CD4-positive, alpha-beta T cell (primary cell): ENCODE measurements around the gene GSG1L. TPM values are rescaled to one million over a fixed set of nuclear protein-coding genes. Genes with fewer than 3 reads are reported as not detected.

ENCODE experiments used
- ATAC-seq: fragments of 200-7000 bp; cut with Tn5 transposase; one replicate; pipeline ENCODE4 v1.10.0; 2022; ENCODE audit warnings: mild to moderate bottlenecking; ENCODE audit not compliant: poor library complexity
- CTCF ChIA-PET: fragments of 350-600 bp; sonication (Branson Sonifier 250); formaldehyde crosslinking; loops from one replicate; lab custom pipeline; 2021; ENCODE audit warnings: antibody characterized with exemption, inconsistent platforms; lab: Charles Lee
- POLR2A ChIA-PET: fragments of 350-600 bp; sonication (Branson Sonifier 250); formaldehyde crosslinking; loops from one replicate; lab custom pipeline; 2021; ENCODE audit warnings: antibody characterized with exemption, inconsistent platforms; lab: Charles Lee
- DNase-seq, 14 experiments: peaks; one replicate each; pipeline ENCODE4 v3.0.0-alpha.2; 2013 to 2020; ENCODE audit warnings: mixed read lengths in 2 of 14
- H3K27ac ChIP-seq, 2 donors: one replicate each; pipeline versions ENCODE4 v1.5.1 to v1.7.0; 2013; ENCODE audit warnings: low read length in 2 of 2, low read depth in 1 of 2, mild to moderate bottlenecking in 1 of 2
- H3K27me3 ChIP-seq, 2 experiments: 1 replicate in 1 of 2; 2 replicates in 1 of 2; pipeline versions ENCODE4 v1.6.1 to v1.7.0; 2013; ENCODE audit warnings: low read length in 2 of 2, control low read depth in 1 of 2, mild to moderate bottlenecking in 1 of 2, moderate library complexity in 1 of 2; ENCODE audit not compliant: insufficient read depth in 2 of 2, control insufficient read depth in 1 of 2
- H3K36me3 ChIP-seq: one replicate; pipeline ENCODE4 v1.6.1; 2013; ENCODE audit warnings: low read length, control low read depth; ENCODE audit not compliant: insufficient read depth
- H3K4me1 ChIP-seq: one replicate; pipeline ENCODE4 v1.6.1; 2013; ENCODE audit warnings: low read length, control low read depth; ENCODE audit not compliant: insufficient read depth
- H3K4me3 ChIP-seq: one replicate; pipeline ENCODE4 v1.5.1; 2013; ENCODE audit warnings: mild to moderate bottlenecking, low read length, moderate library complexity
- H3K9me3 ChIP-seq, 2 experiments: 1 replicate in 1 of 2; 2 replicates in 1 of 2; pipeline versions ENCODE4 v1.6.1 to v1.7.0; 2013; ENCODE audit warnings: low read length in 2 of 2, mild to moderate bottlenecking in 2 of 2, control low read depth in 1 of 2, moderate library complexity in 1 of 2; ENCODE audit not compliant: control insufficient read depth in 1 of 2, insufficient read depth in 1 of 2
- H3K27ac Mint-ChIP-seq: one replicate; pipeline ENCODE4 v1.8.0; 2020; ENCODE audit warnings: mixed read lengths
- H3K27me3 Mint-ChIP-seq: one replicate; pipeline ENCODE4 v1.8.0; 2021; ENCODE audit warnings: mixed read lengths
- H3K36me3 Mint-ChIP-seq: one replicate; pipeline ENCODE4 v1.8.0; 2021; ENCODE audit warnings: low read depth, mixed read lengths
- H3K4me1 Mint-ChIP-seq: one replicate; pipeline ENCODE4 v1.8.0; 2021; ENCODE audit warnings: low read depth, mixed read lengths
- H3K4me3 Mint-ChIP-seq: one replicate; pipeline ENCODE4 v1.8.0; 2020; ENCODE audit warnings: mild to moderate bottlenecking, mixed read lengths
- H3K9me3 Mint-ChIP-seq: one replicate; pipeline ENCODE4 v1.8.0; 2020; ENCODE audit warnings: mixed read lengths
- intact Hi-C, 2 experiments: fragments of 100-400 bp; cut with DNase I in 1 of 2; cut with micrococcal nuclease in 1 of 2; formaldehyde crosslinking; loops; one replicate each; pipeline versions ENCODE4 v1.15.1 to v1.9.0; 2023 to 2025; cut with DNase I, micrococcal nuclease
- total RNA-seq, 174 experiments: library from RNA in 2 of 174; stranded (reverse) in 2 of 174; gene quantifications; one replicate each; pipeline ENCODE4 v1.2.3 and lab custom pipeline; 2021 to 2026
- TF ChIP-seq, protein P1 (sequence below): fragments of 200-600 bp; IDR thresholded peaks from one replicate; pipeline ENCODE4 v1.8.0; 2022; ENCODE audit warnings: antibody characterized with exemption, mild to moderate bottlenecking

Gene GSG1L
- total RNA-seq, 2 experiments from 2014 or later: not detected

DNA sequence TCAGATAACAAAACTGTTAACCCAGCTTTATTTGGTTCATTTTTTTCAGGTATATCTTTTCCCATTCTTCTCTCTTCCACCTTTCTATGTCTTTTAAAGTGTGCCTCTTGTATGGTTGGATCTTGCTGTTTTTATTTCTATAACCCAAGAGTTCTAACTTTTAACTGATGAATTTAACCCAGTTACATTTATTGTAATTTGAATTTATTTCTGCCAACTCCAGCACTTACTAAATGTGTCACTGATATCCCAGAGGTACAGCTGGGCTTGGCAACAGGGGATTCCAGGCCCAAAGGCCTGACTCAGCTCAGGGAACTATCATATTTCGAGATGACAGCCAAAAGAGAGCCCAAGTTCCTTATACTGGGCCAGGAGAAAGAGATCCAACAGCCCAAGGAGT is 200.1 kb downstream of the GSG1L start:
- no peak for ATAC-seq
- no peaks in the 10 kb centered on the region for H3K4me1 ChIP-seq
- Mint-ChIP-seq H3K4me1 (no peaks in the 10 kb centered on the region), H3K9me3 (peaks cover 11% of the 10 kb centered on the region), H3K4me3 (no peak overlapping the region), H3K36me3 (no peaks in the 10 kb centered on the region), H3K27ac (no peak overlapping the region), H3K27me3 (no peaks in the 10 kb centered on the region)
- H3K36me3 ChIP-seq: no peaks in the 10 kb centered on the region
- intact Hi-C loops: no loop called here
- no peaks in the 10 kb centered on the region for H3K27me3 ChIP-seq
- TF ChIP-seq, protein P1, sequence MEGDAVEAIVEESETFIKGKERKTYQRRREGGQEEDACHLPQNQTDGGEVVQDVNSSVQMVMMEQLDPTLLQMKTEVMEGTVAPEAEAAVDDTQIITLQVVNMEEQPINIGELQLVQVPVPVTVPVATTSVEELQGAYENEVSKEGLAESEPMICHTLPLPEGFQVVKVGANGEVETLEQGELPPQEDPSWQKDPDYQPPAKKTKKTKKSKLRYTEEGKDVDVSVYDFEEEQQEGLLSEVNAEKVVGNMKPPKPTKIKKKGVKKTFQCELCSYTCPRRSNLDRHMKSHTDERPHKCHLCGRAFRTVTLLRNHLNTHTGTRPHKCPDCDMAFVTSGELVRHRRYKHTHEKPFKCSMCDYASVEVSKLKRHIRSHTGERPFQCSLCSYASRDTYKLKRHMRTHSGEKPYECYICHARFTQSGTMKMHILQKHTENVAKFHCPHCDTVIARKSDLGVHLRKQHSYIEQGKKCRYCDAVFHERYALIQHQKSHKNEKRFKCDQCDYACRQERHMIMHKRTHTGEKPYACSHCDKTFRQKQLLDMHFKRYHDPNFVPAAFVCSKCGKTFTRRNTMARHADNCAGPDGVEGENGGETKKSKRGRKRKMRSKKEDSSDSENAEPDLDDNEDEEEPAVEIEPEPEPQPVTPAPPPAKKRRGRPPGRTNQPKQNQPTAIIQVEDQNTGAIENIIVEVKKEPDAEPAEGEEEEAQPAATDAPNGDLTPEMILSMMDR: no peak
- CTCF ChIA-PET: no interaction called here
- no peak overlapping the region for H3K27ac ChIP-seq
- peaks cover 14 to 42% of the 10 kb centered on the region in 2 experiments for H3K9me3 ChIP-seq
- POLR2A ChIA-PET: no interaction called here
- no peak overlapping the region for H3K4me3 ChIP-seq
- no peak for DNase-seq

DNA sequence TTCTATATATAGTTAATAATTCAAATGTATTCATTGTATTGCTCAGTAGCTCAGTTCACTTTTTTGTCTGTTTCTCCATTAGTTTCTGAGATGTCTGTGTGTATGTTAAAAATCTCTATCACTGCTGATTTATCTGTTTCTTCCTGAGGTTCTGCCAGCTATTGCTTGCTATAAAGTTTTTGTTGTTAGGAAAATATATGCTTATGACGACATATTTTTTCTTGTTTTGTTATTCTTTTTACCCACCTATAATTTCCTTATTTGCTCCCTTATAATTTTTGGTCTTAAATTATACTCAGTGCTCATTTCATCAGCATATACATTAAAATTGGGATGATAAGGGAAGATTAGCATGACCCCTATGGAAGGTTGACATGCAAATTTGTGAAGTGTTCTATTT is 200.6 kb downstream of the GSG1L start:
- CTCF ChIA-PET: no interaction called here

DNA sequence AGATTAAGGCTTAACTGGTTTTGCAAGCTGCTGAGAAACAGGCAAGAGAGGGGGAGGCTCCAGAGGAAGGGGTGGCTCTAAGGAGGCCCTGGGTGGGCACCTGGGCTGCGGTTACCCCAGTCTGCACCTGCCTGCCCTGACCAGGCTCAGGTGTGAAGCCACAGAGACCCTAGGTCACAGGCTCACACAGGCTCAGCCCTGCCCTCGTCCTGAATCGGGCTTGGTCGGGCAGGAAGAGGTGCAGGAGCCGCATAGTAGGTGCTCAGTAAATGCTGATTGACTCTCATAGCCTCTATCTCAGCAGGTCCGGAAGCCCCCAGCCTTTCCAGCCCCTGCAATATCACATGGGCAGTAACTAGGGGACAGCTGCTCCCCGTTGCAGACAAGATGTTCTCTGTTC is 203.4 kb downstream of the GSG1L start:
- CTCF ChIA-PET: no interaction called here
- intact Hi-C loops: no loop called here

More for the DNA sequence above, 200.6 kb downstream of the GSG1L start:
- no peaks in the 10 kb centered on the region for H3K4me1 ChIP-seq
- Mint-ChIP-seq H3K36me3 (no peaks in the 10 kb centered on the region), H3K27me3 (no peaks in the 10 kb centered on the region), H3K4me1 (no peaks in the 10 kb centered on the region), H3K27ac (no peak overlapping the region), H3K4me3 (no peak overlapping the region), H3K9me3 (peaks cover 11% of the 10 kb centered on the region)
- TF ChIP-seq, protein P1: no peak
- peaks cover 14 to 41% of the 10 kb centered on the region in 2 experiments for H3K9me3 ChIP-seq
- ATAC-seq: no peak
- H3K27me3 ChIP-seq: no peaks in the 10 kb centered on the region
- intact Hi-C loops: no loop called here
- no peaks in the 10 kb centered on the region for H3K36me3 ChIP-seq
- H3K27ac ChIP-seq: no peak overlapping the region
- no peak overlapping the region for H3K4me3 ChIP-seq
- no peak for DNase-seq
- POLR2A ChIA-PET: no interaction called here

More for the DNA sequence above, 203.4 kb downstream of the GSG1L start:
- H3K36me3 Mint-ChIP-seq: no peaks in the 10 kb centered on the region
- no peak for DNase-seq
- peaks cover 10 to 21% of the 10 kb centered on the region in 2 experiments for H3K9me3 ChIP-seq
- no peak overlapping the region for H3K4me3 Mint-ChIP-seq
- no peaks in the 10 kb centered on the region for H3K27me3 ChIP-seq
- no peak overlapping the region for H3K27ac ChIP-seq
- H3K36me3 ChIP-seq: no peaks in the 10 kb centered on the region
- H3K27ac Mint-ChIP-seq: no peak overlapping the region
- H3K9me3 Mint-ChIP-seq: peaks cover 7% of the 10 kb centered on the region
- H3K4me3 ChIP-seq: no peak overlapping the region
- no peaks in the 10 kb centered on the region for H3K27me3 Mint-ChIP-seq
- no peak for ATAC-seq
- POLR2A ChIA-PET: no interaction called here
- H3K4me1 Mint-ChIP-seq: no peaks in the 10 kb centered on the region
- TF ChIP-seq, protein P1: no peak
- no peaks in the 10 kb centered on the region for H3K4me1 ChIP-seq
